GM12875 (cell line): Measurements from ENCODE around the gene NNMT.
A peak's percentile ranks its signal among the peaks of the same experiment; 100 is the strongest.

Experiments used
- H3K4me3 ChIP-seq: one replicate; pipeline ENCODE4 v1.5.1; 2011; ENCODE audit warnings: low read depth, low read length, control low read depth
- TF ChIP-seq, protein P1 (sequence below): IDR thresholded peaks from 2 replicates; pipeline ENCODE4 v1.5.1; 2011; ENCODE audit warnings: low read depth, mild to moderate bottlenecking, control low read depth, inconsistent platforms, low read length, moderate library complexity, borderline replicate concordance; ENCODE audit not compliant: insufficient read depth

Gene NNMT

DNA sequence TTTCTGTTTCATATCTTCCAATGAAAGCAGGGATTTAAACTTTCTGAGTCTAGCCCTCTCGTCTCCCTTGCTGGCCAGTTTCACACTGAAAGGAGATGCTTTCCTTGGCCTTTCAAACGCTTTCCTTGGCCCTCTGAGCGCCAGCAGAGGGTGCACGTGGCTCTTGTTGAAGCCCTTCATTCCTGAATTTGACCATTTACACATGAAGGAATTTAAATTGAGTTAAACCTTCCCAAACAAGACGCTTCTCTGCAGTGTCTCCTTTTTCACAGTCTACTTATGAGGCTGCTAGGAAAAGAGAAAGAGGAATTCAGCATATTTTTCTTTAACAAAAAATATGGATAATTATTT, 21.6 kb downstream of the NNMT start:
- TF ChIP-seq, protein P1, sequence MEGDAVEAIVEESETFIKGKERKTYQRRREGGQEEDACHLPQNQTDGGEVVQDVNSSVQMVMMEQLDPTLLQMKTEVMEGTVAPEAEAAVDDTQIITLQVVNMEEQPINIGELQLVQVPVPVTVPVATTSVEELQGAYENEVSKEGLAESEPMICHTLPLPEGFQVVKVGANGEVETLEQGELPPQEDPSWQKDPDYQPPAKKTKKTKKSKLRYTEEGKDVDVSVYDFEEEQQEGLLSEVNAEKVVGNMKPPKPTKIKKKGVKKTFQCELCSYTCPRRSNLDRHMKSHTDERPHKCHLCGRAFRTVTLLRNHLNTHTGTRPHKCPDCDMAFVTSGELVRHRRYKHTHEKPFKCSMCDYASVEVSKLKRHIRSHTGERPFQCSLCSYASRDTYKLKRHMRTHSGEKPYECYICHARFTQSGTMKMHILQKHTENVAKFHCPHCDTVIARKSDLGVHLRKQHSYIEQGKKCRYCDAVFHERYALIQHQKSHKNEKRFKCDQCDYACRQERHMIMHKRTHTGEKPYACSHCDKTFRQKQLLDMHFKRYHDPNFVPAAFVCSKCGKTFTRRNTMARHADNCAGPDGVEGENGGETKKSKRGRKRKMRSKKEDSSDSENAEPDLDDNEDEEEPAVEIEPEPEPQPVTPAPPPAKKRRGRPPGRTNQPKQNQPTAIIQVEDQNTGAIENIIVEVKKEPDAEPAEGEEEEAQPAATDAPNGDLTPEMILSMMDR, result peak; percentile 18; the same call in 1 of the 2 replicates
- no peak overlapping the region for H3K4me3 ChIP-seq

DNA sequence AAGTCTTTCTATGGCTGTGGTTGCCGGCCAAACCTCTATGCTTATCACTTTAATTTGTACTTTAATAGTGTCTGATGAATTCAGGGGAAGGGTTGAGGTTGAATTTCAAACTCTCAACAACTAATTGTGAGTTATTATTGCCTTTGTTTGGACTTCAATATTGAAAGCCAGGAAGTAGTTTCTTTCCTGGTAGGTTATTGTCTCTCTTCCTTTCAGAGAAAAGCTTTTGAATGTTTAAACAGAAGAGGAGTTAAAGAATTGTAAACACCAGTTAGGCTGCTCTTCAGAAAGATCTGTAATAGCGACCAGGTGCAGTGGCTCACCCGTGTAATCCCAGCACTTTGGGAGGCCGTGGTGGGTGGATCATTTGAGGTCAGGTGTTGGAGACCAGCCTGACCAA, 22.2 kb downstream of the NNMT start:
- H3K4me3 ChIP-seq, result no peak overlapping the region
- TF ChIP-seq, protein P1, result no peak

DNA sequence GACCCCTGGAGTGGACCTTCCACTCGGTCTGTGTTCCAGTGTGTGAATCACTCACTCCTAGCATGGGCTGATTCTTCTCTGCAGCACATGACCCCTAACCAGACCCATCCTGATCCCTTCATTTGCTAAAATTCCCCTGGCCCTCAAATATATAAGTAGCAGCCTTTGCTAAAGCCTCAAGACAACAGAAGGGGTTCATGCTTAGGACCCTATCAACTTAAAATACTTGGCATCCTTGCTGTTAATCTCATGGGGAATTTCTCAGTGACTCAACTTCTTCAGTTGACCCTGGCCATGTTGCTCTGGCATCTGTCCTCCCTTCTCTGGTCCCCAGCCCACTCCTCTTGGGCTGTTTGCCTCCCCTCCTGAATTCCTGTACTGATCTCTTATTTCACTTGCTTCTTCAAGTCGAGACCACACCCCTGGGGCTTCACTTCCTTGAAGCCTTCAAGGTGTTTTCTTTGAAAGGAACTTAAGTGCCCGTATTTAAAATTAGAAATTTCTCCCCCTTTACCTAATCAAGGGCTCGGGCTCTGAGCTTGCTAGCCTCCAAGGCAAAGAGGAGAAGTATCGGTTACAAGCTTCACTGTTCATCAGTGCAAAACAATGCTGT, 23.6 kb downstream of the NNMT start:
- TF ChIP-seq, protein P1, result no peak
- H3K4me3 ChIP-seq, result no peak overlapping the region

DNA sequence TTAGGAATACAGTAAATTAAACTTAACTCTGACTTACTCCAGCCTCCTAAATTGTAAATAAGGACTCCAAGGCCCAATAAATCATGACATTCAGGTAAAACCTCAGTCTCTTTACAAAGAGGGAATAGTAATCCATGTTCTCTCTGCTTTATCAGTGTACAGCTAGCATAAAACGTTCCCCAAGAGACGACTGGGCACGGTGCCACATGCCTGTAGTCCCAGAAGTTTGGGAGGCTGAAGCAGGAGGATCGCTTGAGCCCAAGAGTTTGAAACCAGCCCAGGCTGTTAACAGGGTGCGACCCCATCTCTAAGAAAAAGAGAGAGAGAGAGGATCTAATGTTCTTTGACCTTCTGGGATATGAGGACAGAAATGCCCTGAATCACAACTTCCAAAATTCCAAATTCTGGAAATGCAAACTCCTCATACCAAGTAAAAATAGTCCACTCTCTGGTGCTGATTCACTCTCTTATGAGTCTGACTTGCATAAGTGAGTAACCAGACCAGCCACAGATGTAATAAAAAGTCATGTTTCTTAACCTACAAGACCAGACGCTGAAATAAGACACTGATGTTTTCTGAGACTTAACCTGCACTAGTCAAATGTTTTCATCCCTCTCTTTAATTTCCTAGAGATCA, 25.5 kb downstream of the NNMT start:
- no peak overlapping the region for H3K4me3 ChIP-seq
- TF ChIP-seq, protein P1, result no peak

DNA sequence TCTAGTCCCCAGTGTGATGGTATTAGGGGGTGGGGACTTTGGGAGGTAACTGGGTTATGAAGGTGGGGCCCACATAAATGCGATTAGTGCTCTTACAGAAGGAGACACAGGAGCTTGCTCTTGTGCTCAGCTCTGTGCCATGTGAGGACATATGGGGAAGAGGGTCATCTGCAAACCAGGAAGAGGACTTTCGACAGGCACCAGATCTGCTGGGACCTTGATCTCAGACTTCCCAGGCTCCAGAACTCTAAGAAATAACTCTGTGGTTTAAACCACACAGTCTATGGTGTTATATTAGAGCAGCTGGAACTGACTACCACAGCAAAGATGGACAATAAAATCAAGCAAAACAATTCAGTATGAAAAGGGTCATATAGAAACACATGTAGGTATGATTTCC, 26.7 kb downstream of the NNMT start:
- TF ChIP-seq, protein P1, result no peak
- no peak overlapping the region for H3K4me3 ChIP-seq

DNA sequence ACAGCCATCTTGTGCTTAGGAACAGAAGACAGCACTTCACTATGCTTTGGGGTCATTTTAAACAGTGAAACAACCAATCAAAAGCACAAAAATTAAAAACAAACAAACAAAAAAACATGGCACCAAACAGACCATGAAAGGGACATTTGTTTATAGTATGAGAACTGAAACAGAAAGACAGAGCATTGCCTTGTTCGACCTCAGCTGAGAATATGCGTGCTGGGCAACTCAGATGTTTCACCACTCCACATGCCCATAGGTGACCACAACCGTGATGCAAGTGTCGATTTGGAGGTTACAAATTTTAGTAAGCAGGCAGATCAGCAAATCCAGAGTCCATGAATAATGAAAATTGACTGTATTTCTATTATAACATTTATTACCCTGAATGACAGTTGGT, 30.0 kb downstream of the NNMT start:
- H3K4me3 ChIP-seq, result no peak overlapping the region
- TF ChIP-seq, protein P1, result no peak

DNA sequence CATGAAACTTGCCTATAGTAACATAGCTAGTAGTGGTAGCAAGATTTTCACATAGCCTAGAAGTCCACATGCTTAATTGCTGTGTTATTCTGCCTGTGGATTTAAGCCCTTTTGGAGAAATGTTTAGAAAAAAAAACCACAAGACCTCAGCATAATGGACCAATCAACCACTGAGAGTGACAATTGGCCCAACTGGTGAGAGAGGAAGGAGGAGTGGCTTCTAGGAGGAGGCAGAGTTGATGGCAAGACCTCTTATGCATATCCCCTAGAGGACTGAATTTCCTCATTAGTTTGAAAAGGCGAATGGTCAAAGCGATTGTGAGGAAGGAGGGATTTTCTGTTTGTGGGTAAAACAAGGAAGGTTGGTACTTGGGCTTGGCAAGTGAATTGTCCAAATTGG, 30.6 kb downstream of the NNMT start:
- TF ChIP-seq, protein P1, result no peak
- no peak overlapping the region for H3K4me3 ChIP-seq
